LNCaP clone FGC (cell line): Measurements from ENCODE around the gene GPC6.

ENCODE experiments used
- DNase-seq: peaks from one replicate; pipeline ENCODE4 v3.0.0-alpha.2; 2011; ENCODE audit warnings: low read depth
- H3K4me3 ChIP-seq: 2 replicates; pipeline ENCODE4 v1.5.1; 2011; ENCODE audit warnings: mild to moderate bottlenecking, low read depth, low read length, control low read depth
- TF ChIP-seq, protein P1 (sequence below): IDR thresholded peaks from 2 replicates; pipeline ENCODE4 v1.5.1; 2012; ENCODE audit warnings: mild to moderate bottlenecking; ENCODE audit not compliant: control insufficient read depth, insufficient read depth; ENCODE audit errors: extremely low read depth

Gene GPC6

DNA sequence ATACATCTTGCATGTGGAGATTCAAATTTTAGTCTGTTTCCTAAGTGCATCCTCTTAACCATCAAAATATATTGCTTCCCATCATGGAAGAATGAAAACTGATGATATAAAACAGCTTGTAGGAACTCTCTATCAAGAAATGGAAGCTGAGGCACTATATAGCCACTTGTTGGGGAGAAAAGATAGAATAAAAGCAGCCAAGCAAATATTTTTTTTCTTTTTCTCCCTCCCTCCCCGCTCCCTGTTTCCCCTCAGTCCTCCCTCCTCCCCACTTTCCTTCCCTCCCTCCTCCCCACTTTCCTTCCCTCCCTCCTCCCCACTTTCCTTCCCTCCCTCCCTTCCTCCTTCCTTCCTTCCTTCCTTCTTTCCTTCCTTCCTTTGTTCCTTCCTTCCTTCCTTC, 413.8 kb downstream of the GPC6 start:
- H3K4me3 ChIP-seq: no peak overlapping the region
- TF ChIP-seq, protein P1, sequence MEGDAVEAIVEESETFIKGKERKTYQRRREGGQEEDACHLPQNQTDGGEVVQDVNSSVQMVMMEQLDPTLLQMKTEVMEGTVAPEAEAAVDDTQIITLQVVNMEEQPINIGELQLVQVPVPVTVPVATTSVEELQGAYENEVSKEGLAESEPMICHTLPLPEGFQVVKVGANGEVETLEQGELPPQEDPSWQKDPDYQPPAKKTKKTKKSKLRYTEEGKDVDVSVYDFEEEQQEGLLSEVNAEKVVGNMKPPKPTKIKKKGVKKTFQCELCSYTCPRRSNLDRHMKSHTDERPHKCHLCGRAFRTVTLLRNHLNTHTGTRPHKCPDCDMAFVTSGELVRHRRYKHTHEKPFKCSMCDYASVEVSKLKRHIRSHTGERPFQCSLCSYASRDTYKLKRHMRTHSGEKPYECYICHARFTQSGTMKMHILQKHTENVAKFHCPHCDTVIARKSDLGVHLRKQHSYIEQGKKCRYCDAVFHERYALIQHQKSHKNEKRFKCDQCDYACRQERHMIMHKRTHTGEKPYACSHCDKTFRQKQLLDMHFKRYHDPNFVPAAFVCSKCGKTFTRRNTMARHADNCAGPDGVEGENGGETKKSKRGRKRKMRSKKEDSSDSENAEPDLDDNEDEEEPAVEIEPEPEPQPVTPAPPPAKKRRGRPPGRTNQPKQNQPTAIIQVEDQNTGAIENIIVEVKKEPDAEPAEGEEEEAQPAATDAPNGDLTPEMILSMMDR: no peak
- DNase-seq: no peak

DNA sequence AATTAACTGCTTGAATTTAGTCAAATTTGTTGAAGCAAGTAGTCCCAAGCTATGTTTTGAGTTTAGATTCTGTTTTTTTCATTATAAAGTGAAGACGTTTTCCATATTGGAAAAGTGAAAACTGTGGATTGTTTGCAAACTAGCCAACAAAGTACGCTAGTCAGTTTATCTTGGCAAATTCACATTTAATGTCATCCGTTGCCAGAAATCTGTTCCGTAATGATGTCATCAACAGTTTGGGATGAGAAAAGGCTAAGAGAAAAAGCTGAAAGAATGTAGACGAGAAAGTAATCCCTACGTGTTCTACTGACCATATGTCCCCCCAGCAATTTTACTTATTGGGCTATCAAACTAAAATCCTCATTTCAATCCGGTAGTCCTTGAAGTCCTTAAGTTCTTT, 419.6 kb downstream of the GPC6 start:
- DNase-seq: no peak
- TF ChIP-seq, protein P1: no peak
- no peak overlapping the region for H3K4me3 ChIP-seq

DNA sequence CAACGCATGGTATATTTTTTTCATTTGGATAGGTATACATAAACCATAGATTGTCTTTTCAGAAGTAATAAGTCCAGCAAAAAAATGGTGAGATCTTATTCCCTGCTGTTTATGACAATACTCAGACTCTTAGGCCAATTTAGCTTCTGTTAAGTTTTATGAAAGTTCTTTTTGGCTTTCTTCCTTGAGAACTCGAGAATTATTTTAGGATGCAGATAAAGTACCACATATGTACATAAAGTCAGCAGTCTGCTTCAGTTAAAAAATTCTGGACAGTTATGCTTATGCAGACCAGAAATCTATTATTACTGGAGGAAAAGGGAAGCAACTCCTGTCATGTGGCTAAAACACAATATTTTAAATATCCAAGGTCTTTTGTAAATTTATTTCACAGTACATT, 422.9 kb downstream of the GPC6 start:
- no peak overlapping the region for H3K4me3 ChIP-seq
- no peak for DNase-seq
- TF ChIP-seq, protein P1: no peak

DNA sequence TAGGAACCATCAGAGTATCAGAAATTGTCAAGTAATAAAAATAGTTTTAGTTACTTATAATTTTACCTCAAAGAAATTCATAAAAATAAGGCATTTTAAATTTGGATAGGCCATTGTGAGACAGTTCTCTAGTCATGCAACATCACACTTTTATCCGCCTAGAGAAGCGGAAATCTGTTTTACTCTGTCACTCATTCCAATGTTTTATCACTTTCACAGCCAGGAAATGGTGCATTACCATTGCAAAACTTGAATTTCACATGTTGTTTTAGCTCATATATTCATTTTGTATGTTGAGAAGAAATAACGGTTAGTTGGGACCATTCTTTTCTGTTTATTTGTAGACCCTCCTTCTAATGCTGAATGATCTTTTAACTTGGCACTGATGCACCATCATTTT, 427.2 kb downstream of the GPC6 start:
- TF ChIP-seq, protein P1: no peak
- no peak overlapping the region for H3K4me3 ChIP-seq
- DNase-seq: no peak

DNA sequence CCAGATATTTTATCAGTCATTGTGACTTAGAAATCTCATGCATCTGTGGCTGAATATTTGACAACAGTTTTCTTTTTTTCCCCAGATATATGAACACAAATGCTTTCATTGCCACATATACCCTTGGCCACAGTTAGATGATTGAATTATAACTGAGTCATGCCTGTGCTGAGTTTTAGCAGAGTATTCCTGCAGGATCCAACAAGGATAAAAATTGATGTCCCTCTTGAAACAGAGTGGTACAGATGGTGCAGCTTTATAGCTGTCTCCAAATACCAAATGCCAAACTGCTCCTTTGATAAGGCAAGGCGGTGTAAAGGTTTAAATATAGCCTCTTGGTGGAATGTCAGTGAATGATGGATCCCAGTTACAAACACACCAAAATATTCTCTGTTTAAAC, 428.5 kb downstream of the GPC6 start:
- TF ChIP-seq, protein P1: no peak
- no peak overlapping the region for H3K4me3 ChIP-seq
- DNase-seq: no peak

DNA sequence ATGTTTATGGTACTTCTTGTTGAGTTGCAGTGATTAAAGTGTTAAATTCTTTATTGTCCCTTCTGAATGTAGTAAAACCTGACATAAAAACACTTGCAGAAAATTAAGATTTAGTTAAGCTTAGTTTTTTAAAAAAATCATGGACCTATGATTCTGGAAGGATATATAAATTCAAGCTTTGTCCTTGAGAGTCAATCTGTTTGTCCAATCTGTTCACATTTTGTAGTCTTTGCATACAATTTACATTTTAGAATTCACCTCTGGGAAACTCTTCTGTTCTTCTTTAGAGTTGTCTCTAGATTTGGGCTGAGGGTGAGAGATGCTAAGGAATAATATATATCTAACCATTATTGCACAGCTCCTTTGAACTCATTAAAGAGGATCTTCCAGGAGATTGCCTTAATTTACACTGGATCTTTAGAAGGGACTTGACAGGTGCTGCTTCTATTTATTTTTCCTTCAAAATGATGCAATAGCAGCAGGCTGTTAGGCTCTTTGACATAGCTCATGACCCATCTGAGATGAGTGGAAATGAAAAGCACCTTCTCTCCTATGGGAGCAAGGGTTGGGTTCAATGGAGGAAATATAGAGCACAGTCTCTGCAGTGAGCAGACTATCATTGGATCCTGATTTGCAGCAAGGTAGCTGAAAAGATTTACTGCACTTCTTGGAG, 433.9 kb downstream of the GPC6 start:
- no peak for DNase-seq
- TF ChIP-seq, protein P1: no peak

DNA sequence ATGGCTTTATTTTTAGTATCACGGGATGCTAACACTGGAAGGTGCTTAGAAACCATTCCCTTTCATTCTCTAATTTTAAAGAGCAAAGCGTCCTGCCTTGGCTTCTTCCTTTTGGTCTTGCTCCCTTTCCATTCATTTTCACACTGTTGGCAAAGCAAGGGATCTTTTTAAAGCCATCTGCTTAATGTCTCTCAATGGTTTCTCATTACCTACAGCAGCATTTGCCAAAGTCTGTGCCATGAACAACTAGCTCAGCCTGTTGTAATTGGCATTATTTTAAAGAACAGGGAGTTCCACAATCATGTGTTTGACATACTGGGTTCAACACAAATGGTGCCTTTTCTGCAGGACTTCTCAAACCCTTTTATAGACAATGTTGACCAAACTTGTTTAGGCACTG, 444.3 kb downstream of the GPC6 start:
- no peak overlapping the region for H3K4me3 ChIP-seq
- no peak for DNase-seq
- TF ChIP-seq, protein P1: no peak

More for the DNA sequence above, 433.9 kb downstream of the GPC6 start:
- no peak overlapping the region for H3K4me3 ChIP-seq
